GOT3 (cell line): ENCODE measurements around the gene ADAM11.

Experiments used
- DNase-seq: peaks from one replicate; lab custom pipeline; 2025; ENCODE audit warnings: mixed read lengths; lab: John Stamatoyannopoulos, UW

ADAM11 gene

GRCh38 chr17:44830359-44831288, 71.8 kb downstream of the ADAM11 start:
- no peak for DNase-seq

- no peak for DNase-seq
Measured at GRCh38 chr17:44831371-44831770, 72.6 kb downstream of the ADAM11 start.
